Nephron progenitor cell (in vitro differentiated cells): ENCODE measurements around the gene HLCS.

ENCODE experiments used
- DNase-seq: peaks from one replicate; pipeline ENCODE4 v3.0.0; 2021
- H3K27ac Mint-ChIP-seq: 2 replicates; pipeline ENCODE4 v1.8.0; 2021; ENCODE audit warnings: mild to moderate bottlenecking, moderate library complexity, mixed read lengths
- H3K27me3 Mint-ChIP-seq: 2 replicates; pipeline ENCODE4 v1.8.0; 2021; ENCODE audit warnings: mild to moderate bottlenecking, low read depth, mixed read lengths; ENCODE audit not compliant: poor library complexity
- H3K36me3 Mint-ChIP-seq: 2 replicates; pipeline ENCODE4 v1.8.0; 2021; ENCODE audit warnings: low read depth, mixed read lengths
- H3K4me1 Mint-ChIP-seq: 2 replicates; pipeline ENCODE4 v1.8.0; 2021; ENCODE audit warnings: mixed read lengths
- H3K4me3 Mint-ChIP-seq: 2 replicates; pipeline ENCODE4 v1.8.0; 2021; ENCODE audit warnings: mild to moderate bottlenecking, moderate library complexity, mixed read lengths
- H3K9me3 Mint-ChIP-seq: 2 replicates; pipeline ENCODE4 v1.8.0; 2021; ENCODE audit warnings: mild to moderate bottlenecking, moderate library complexity, mixed read lengths
- CTCF ChIP-seq: fragments of 200-600 bp; sonication (generic); IDR thresholded peaks from 2 replicates; pipeline ENCODE4 v1.5.0; 2021; ENCODE audit warnings: antibody characterized with exemption

HLCS gene

GRCh38 chr21:36976228-36976861 is 9.9 kb upstream of the HLCS start:
- no peak overlapping the region for H3K27ac Mint-ChIP-seq
- no peak for TF ChIP-seq CTCF
- H3K36me3 Mint-ChIP-seq: peaks cover 16% of the 10 kb centered on the region
- no peaks in the 10 kb centered on the region for H3K9me3 Mint-ChIP-seq
- no peak for DNase-seq
- H3K4me1 Mint-ChIP-seq: peaks cover 18% of the 10 kb centered on the region
- no peak overlapping the region for H3K4me3 Mint-ChIP-seq
- H3K27me3 Mint-ChIP-seq: peaks cover 30% of the 10 kb centered on the region

- H3K9me3 Mint-ChIP-seq: no peaks in the 10 kb centered on the region
- H3K27ac Mint-ChIP-seq: no peak overlapping the region
- DNase-seq: no peak
- no peak for TF ChIP-seq CTCF
- peaks cover 23% of the 10 kb centered on the region for H3K36me3 Mint-ChIP-seq
- no peak overlapping the region for H3K4me3 Mint-ChIP-seq
- peaks cover 14% of the 10 kb centered on the region for H3K4me1 Mint-ChIP-seq
- peaks cover 17% of the 10 kb centered on the region for H3K27me3 Mint-ChIP-seq
These were observed 8.4 kb upstream of the HLCS start for GRCh38 chr21:36974851-36975192.

GRCh38 chr21:36973986-36974850 is 7.7 kb upstream of the HLCS start:
- Mint-ChIP-seq H3K27ac (no peak overlapping the region), H3K4me3 (no peak overlapping the region), H3K4me1 (peaks cover 14% of the 10 kb centered on the region), H3K9me3 (no peaks in the 10 kb centered on the region), H3K27me3 (peaks cover 14% of the 10 kb centered on the region), H3K36me3 (peaks cover 28% of the 10 kb centered on the region)
- no peak for DNase-seq
- no peak for TF ChIP-seq CTCF

- H3K27ac Mint-ChIP-seq: no peak overlapping the region
- TF ChIP-seq CTCF: no peak
- H3K27me3 Mint-ChIP-seq: no peaks in the 10 kb centered on the region
- H3K4me1 Mint-ChIP-seq: peaks cover 17% of the 10 kb centered on the region
- no peaks in the 10 kb centered on the region for H3K9me3 Mint-ChIP-seq
- DNase-seq: no peak
- peaks cover 28% of the 10 kb centered on the region for H3K36me3 Mint-ChIP-seq
- no peak overlapping the region for H3K4me3 Mint-ChIP-seq
These were observed 2.5 kb upstream of the HLCS start for GRCh38 chr21:36968976-36969375.

- Mint-ChIP-seq H3K4me1 (peaks cover 17% of the 10 kb centered on the region), H3K27ac (no peak overlapping the region), H3K27me3 (no peaks in the 10 kb centered on the region), H3K36me3 (peaks cover 26% of the 10 kb centered on the region), H3K9me3 (no peaks in the 10 kb centered on the region), H3K4me3 (no peak overlapping the region)
- no peak for TF ChIP-seq CTCF
- no peak for DNase-seq
These were observed 1.9 kb upstream of the HLCS start for GRCh38 chr21:36968414-36968813.
